ENCODE results near the gene DENND5A. TPM values are rescaled to one million over a fixed set of nuclear protein-coding genes. Genes with fewer than 3 reads are reported as not detected.

Gene DENND5A
- total and polyA plus RNA-seq, 10 of the 15 experiments (the other 5 are each of a cell fraction or from before 2014, with no cell fraction given): 15.6 to 157 (median 85.1) TPM

GRCh38 chr11:9232482-9232881, 32.7 kb downstream of the DENND5A start:
- Histone ChIP-seq H3K9me3 (replicated peaks; ENCODE audit: control insufficient read depth, insufficient read depth, low read length) (no peaks in the 10 kb centered on the region; the same call in 2 of the 3 replicates), H3K4me1 (ENCODE audit: control insufficient read depth, insufficient read depth, low read length) (peaks cover 3% of the 10 kb centered on the region; the same call in 1 of the 2 replicates), H3K27ac (ENCODE audit: control insufficient read depth, insufficient read depth) (no peak overlapping the region), H4K20me1 (ENCODE audit: control insufficient read depth, insufficient read depth) (no peaks in the 10 kb centered on the region), H3K4me3 (no peak overlapping the region), H3K9ac (ENCODE audit: control insufficient read depth, insufficient read depth, low read length) (no peak overlapping the region), H3K79me2 (ENCODE audit: control insufficient read depth, insufficient read depth, low read length) (peaks cover 24% of the 10 kb centered on the region), H3K27me3 (replicated peaks in 1 of 2; ENCODE audit: control insufficient read depth in 2 of 2, insufficient read depth in 2 of 2, low read length in 1 of 2) (no peaks in the 10 kb centered on the region), H2AFZ (ENCODE audit: control insufficient read depth, low read depth, low read length) (no peak overlapping the region), H3K36me3 (ENCODE audit: control insufficient read depth in 2 of 2, insufficient read depth in 2 of 2, low read length in 1 of 2) (no peaks in the 10 kb centered on the region), H3K4me2 (ENCODE audit: control insufficient read depth, insufficient read depth) (no peak overlapping the region)
- WGBS (ENCODE audit: insufficient coverage, insufficient replicate concordance, low lambda C conversion rate, missing lambda C conversion rate): 86% methylated on average over 3 of the region's 3 CpGs
- ChIA-PET RAD21 (ENCODE audit: unreplicated experiment) (interaction anchor here (1.1 to 3.8 kb wide), 2 partner anchors 22 to 274 kb away, joined by 6 to 20 read pairs; no protein-coding TSS in a partner anchor), CTCF (no interaction called here), POLR2A (no interaction called here), SMC1A (ENCODE audit: uncharacterized antibody, unreplicated experiment) (interaction anchor here (0.6 to 2.6 kb wide), 7 partner anchors 9 to 109 kb away, joined by 3 to 10 read pairs (median 5); no protein-coding TSS in a partner anchor)
- TF ChIP-seq CBX5 (IDR thresholded peaks at IDR 0.05; ENCODE audit: low read depth): no peak
- TF ChIP-seq TCF12 (IDR thresholded peaks at IDR 0.05; ENCODE audit: low read depth, low read length): no peak
- TF ChIP-seq HDAC6 (IDR thresholded peaks at IDR 0.05; ENCODE audit: unreplicated experiment): no peak
- no peak for TF ChIP-seq DPF2 (IDR thresholded peaks at IDR 0.05)
- no peak for TF ChIP-seq EP300 (IDR thresholded peaks at IDR 0.05; ENCODE audit: borderline replicate concordance in 1 of 2, control insufficient read depth in 1 of 2, low read depth in 2 of 2, low read length in 2 of 2)
- TF ChIP-seq CBFB (IDR thresholded peaks at IDR 0.05; ENCODE audit: low read depth): no peak
- no peak for TF ChIP-seq SREBF2 (IDR thresholded peaks at IDR 0.05; ENCODE audit: low read length)
- TF ChIP-seq ZBED1 (IDR thresholded peaks at IDR 0.05; ENCODE audit: borderline replicate concordance): no peak
- no peak for TF ChIP-seq POLR2AphosphoS5 (IDR thresholded peaks at IDR 0.05; ENCODE audit: low read length)
- no peak for TF ChIP-seq REST (IDR thresholded peaks at IDR 0.05; ENCODE audit: low read depth, low read length)
- no peak for TF ChIP-seq IKZF1 (conservative IDR thresholded peaks at IDR 0.05)
- DNase-seq (ENCODE audit: low read depth, low spot score) (no peak), FAIRE-seq (no peak), ATAC-seq (no peak)
- no TSS peak for BruUV-seq (replicated peaks)
- intact Hi-C loops (cut with micrococcal nuclease; ENCODE audit: unreplicated experiment): no loop called here
- in situ Hi-C loops (cut with MboI): no loop called here
